Measurements from ENCODE around the gene DNASE1L2. TPM values are rescaled to one million over a fixed set of nuclear protein-coding genes. Genes with fewer than 3 reads are reported as not detected.

Gene DNASE1L2
- total and polyA plus RNA-seq, 2 donors (not counting 1 experiment from before 2014, with no cell fraction given) = 0.34 to 0.99 TPM

GRCh38 chr16:2231016-2231931 lies 5.0 kb upstream of the DNASE1L2 start:
- no peak for DNase-seq (ENCODE audit: low read depth in 2 of 2)
- H3K9ac ChIP-seq (ENCODE audit: insufficient read depth, low read length) = no peak overlapping the region
- H3K27ac ChIP-seq (ENCODE audit: insufficient read depth, low read length) = no peak overlapping the region
- H3K9me3 ChIP-seq (ENCODE audit: control insufficient read depth, insufficient read depth, low read depth, low read length) = no peaks in the 10 kb centered on the region
- no peak for TF ChIP-seq CTCF (conservative IDR thresholded peaks at IDR 0.05 in 1 of 2, IDR thresholded peaks at IDR 0.05 in 1 of 2; ENCODE audit: low read depth in 1 of 2, low read length in 2 of 2)
- TF ChIP-seq EZH2 (IDR thresholded peaks at IDR 0.05; ENCODE audit: low read length, missing control alignments) = no peak
- no peak overlapping the region for H2AFZ ChIP-seq (ENCODE audit: low read length)
- H4K20me1 ChIP-seq (ENCODE audit: control insufficient read depth, extremely low read depth, insufficient read depth, low read length) = no peaks in the 10 kb centered on the region
- H3K4me2 ChIP-seq (ENCODE audit: extremely low read depth, insufficient read depth, low read length) = no peak overlapping the region
- peaks cover 16% of the 10 kb centered on the region for H3K79me2 ChIP-seq (ENCODE audit: control insufficient read depth, insufficient read depth, low read length)
- peaks cover 2% of the 10 kb centered on the region for H3K4me1 ChIP-seq (ENCODE audit: control insufficient read depth, extremely low read depth, insufficient read depth, low read length)
- no peaks in the 10 kb centered on the region for H3K27me3 ChIP-seq (ENCODE audit: control insufficient read depth, insufficient read depth, low read length)
- peaks cover 41% of the 10 kb centered on the region for H3K36me3 ChIP-seq (ENCODE audit: control insufficient read depth, insufficient read depth, low read length)
- no peak overlapping the region for H3K4me3 ChIP-seq (replicated peaks in 1 of 4; ENCODE audit: control extremely low read depth in 1 of 4, insufficient read depth in 1 of 4, low read depth in 3 of 4, low read length in 4 of 4)

- Histone ChIP-seq H3K36me3 (ENCODE audit: control insufficient read depth, insufficient read depth, low read length) (peaks cover 41% of the 10 kb centered on the region), H3K27me3 (ENCODE audit: control insufficient read depth, insufficient read depth, low read length) (no peaks in the 10 kb centered on the region), H3K9me3 (ENCODE audit: control insufficient read depth, insufficient read depth, low read depth, low read length) (no peaks in the 10 kb centered on the region), H3K4me3 (replicated peaks in 1 of 4; ENCODE audit: control extremely low read depth in 1 of 4, insufficient read depth in 1 of 4, low read depth in 3 of 4, low read length in 4 of 4) (no peak overlapping the region), H4K20me1 (ENCODE audit: control insufficient read depth, extremely low read depth, insufficient read depth, low read length) (no peaks in the 10 kb centered on the region), H3K27ac (ENCODE audit: insufficient read depth, low read length) (no peak overlapping the region), H3K4me1 (ENCODE audit: control insufficient read depth, extremely low read depth, insufficient read depth, low read length) (peaks cover 2% of the 10 kb centered on the region), H2AFZ (ENCODE audit: low read length) (no peak overlapping the region), H3K79me2 (ENCODE audit: control insufficient read depth, insufficient read depth, low read length) (peaks cover 7% of the 10 kb centered on the region), H3K4me2 (ENCODE audit: extremely low read depth, insufficient read depth, low read length) (no peak overlapping the region), H3K9ac (ENCODE audit: insufficient read depth, low read length) (no peak overlapping the region)
- no peak for DNase-seq (ENCODE audit: low read depth in 2 of 2)
- no peak for TF ChIP-seq CTCF (conservative IDR thresholded peaks at IDR 0.05 in 1 of 2, IDR thresholded peaks at IDR 0.05 in 1 of 2; ENCODE audit: low read depth in 1 of 2, low read length in 2 of 2)
- no peak for TF ChIP-seq EZH2 (IDR thresholded peaks at IDR 0.05; ENCODE audit: low read length, missing control alignments)
These were observed 3.9 kb upstream of the DNASE1L2 start for GRCh38 chr16:2232094-2232990.

Measured in fibroblast of lung (primary cell).